HG03095 (cell line): ENCODE measurements around the gene RAB11FIP4.

Experiments
- ATAC-seq: cut with Tn5 transposase; IDR thresholded peaks from one replicate; pipeline ENCODE4 v1.9.1; 2021; ENCODE audit warnings: moderate library complexity; ENCODE audit not compliant: unreplicated experiment

The RAB11FIP4 gene

DNA sequence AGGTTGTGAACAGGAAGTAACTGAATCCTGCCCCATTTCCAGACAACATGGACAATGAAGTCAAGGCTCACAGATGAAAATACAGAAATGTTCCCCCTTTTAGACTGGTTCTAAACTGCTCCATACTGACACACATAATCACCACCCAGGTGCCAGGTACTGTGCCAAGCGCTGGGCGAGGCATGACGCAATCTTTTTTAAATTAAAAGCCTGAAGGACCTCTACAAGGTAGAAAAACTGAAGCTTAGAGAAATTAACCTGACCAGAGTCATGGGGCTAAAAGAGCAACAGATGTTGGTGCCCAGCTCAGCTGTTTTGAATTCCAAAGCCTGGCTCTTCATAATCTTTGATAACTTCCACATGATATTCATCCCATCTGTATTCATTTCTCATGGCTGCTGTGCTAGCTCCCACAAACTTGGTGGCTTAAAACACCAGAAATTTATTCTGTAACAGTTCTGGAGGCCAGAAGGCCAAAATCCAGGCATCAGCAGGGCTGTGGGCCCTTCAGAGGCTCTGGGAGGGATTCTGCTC is 4.9 kb upstream of the RAB11FIP4 start:
- ATAC-seq: no peak

DNA sequence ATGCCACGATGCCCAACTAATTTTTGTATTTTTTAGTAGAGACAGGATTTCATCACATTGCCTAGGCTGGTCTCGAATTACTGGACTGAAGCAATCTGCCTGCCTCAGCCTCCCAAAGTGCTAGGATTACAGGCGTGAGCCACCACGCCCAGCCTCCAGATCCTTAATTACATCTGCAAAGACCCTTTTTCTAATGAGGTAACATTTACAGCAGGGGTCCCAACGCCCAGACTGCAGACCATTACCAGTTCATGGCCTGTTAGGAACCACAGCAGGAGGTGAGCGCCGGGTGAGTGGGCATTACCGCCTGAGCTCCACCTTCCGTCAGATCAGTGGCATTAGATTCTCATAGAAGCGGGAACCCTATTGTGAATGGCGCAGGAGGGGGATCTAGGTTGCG is 4.0 kb upstream of the RAB11FIP4 start:
- ATAC-seq: no peak

- no peak for ATAC-seq
These were observed 3.1 kb upstream of the RAB11FIP4 start for GRCh38 chr17:31388351-31388750.

GRCh38 chr17:31388770-31389656 is 2.5 kb upstream of the RAB11FIP4 start:
- no peak for ATAC-seq

DNA sequence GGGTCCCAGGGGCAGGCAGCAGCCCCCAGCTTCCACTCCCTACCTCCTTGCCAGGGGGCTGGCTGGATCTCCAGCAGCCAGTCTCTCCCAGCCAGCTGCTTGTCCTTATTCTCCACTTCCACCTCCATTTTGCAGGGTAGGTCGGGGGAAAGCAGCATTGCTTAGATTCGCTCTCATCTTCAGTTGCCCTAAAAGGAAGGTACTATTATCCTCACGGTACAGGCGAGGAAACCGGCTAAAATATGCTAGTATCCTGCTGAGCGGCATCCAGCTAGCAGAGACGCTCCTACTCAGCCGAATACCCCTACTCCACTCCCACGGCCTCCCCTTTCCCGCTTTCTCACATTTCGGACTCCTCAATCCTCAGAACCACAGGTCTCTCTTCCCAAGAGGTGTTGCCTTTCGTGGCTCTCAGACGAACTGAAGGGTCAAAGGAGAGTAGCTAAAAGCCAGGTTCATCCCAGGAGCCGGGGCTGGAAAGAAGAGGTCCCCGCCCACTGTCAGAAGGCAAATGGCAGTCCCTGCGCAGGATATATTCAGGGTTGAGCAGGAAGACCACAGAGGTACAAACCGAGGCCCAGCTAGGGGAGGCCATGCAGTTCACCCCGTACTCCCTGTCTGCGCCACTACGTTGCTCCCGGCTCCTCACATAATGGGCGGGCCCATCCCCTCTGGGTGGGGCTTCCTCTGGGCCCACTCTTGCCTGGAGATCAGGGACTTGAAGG is 1.7 kb upstream of the RAB11FIP4 start:
- no peak for ATAC-seq

- ATAC-seq: no peak
These were observed 1.1 kb upstream of the RAB11FIP4 start for GRCh38 chr17:31390426-31390747.

DNA sequence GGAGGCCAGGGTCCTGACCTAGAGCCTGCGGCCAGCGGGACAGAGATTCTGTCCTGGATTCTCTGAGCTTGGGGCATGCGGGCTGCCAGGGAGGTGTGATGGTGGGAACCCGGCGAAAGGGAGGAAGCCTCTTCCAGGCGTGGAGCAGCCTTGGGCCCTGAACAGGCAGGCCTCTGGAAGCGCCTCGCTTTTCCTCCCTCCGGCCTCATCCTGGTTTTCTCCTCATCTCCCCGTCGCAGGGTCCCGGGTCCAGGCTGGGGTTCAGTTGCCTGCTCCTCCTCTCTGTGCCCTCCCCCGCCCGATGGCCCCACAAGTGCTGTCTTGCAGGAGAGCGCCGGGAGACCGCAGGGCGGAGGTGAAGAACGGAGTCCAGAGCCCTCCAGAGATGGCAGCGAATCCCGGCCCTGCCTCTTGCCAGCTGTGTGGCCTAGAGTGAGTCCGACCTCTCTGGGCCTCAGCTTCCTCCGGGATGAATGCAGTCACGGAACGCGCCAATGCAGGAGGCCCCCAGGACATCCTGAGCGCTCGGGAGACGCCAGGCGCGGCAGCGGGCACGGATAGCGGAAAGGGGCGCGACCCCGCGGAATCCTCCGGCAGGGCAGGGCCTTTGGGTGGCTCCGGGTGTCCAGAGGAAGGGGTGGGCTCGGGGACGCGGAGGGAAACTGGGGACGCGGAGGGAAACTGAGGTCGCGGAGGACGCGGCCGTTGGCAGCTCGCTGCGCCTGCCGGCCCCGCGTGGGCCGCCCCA is 553 bp upstream of the RAB11FIP4 start:
- no peak for ATAC-seq

DNA sequence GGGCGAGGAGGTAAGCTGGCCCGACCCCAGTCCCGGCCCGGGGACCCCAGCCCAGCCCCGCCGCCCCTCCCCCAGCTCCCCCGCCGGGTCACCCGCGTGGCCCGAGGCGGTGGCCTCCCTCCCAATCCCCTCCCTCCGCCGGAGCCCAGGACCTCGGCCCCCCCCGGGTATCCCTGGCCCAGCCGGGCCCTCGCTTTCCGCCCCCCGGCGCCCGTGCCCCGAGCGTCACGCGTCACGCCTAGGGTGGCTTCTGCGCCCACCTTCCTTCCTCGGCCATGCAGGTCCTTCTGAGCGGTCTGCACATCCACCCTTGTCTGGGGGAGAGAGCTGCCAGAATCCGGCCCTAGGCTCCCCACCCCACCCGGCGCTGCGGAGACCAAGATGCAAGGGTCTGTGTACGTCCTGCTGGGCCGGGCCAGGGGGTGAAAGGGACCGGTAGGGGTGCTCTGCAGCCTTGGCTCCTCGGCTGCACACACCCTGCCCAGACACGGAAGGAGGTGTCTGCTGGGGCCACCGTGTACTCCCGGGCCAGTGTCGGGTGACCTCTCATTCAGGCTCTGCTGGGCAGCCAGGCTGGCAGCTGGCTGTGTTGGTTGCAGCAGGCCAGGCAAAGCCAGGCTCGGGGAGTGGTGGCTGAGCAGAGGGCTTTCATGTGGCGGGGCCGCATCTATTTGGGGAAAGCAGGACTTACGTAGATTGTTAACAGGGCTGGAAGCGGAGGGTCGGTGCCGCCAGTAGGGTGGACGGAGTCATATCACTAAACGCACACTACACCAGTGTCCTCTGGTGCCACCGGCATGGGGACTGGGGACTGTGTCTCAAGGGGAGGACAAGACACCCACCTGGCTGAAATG is 754 bp downstream of the RAB11FIP4 start:
- no peak for ATAC-seq

GRCh38 chr17:31392856-31393748 is 1.6 kb downstream of the RAB11FIP4 start:
- ATAC-seq: no peak

GRCh38 chr17:31393749-31394146 is 2.3 kb downstream of the RAB11FIP4 start:
- no peak for ATAC-seq

DNA sequence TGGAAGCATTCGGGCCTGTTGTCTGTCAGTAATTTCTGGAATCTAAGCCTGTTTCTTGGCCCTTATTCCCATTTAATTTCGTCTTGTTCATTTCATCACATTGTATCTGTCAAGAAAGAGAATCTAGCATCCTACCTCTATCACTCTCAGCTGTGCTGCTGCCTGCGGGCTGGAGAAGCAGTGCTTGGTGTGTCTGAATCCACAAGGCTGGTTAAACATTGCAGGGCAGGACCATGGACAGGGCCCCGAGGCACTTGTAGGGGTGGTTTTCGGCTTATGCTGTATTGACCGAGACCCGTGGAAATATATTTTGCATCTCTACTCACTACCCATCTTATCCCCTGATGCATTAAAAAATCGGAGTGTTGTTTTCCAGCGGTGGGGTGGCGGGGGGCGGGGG is 3.1 kb downstream of the RAB11FIP4 start:
- ATAC-seq: no peak

DNA sequence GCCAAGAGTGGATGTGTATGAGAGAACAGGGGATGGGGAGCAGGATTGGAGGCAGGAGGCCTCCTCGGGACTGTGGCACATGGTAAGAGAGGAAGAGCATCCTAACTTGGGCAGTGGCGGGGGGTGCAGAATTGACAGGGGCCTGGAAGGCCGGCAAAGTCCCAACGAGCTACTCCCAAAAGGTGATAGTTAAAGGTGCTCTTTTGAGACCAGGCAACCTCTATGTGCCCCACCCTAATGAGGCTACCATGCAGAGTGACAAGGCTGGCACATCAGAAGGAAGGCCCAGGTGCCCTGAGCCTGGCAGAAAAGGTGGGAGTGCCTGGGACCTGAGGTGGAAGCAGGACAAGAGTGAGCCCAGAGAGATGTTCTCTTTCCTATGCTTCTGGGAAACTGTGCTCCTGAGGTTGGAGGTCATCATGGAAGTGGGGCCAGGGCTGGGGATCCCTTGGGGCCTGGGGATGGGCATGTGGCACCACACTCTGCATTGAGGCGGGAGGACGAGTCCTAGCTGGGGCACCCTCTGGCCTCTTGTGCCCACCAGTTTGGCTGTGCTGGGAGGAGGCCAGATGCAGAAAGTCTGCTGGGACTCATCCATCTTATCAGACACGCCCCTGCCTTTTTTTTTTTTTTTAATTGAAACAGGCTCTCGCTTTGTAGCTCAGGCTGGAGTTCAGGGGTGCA is 5.9 kb downstream of the RAB11FIP4 start:
- no peak for ATAC-seq

GRCh38 chr17:31398381-31399311 is 7.2 kb downstream of the RAB11FIP4 start:
- ATAC-seq: no peak

DNA sequence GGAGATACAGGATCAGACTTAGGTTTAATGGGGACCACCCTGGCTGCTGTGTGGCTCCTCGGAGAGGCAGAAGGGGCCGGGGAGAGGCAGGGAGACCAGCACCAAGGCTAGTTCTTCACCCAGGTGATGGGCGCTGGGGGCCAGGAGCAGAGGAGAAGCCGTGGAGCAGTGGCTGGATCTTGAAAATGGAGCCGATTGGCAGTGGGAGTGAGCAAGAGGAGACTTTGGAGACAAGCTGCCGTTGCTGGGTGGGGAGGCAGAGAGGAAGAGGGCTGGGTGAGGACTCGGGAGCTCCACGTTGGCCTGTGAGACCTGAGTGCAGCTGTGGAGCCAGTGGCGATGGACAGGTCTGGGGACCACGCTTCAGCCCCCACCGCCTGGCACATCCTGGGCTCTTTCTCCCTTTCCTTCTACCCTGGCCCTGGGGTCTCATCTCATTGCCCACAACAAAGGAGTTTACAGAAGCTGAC is 9.0 kb downstream of the RAB11FIP4 start:
- ATAC-seq: no peak

GRCh38 chr17:31401456-31402254 is 10.2 kb downstream of the RAB11FIP4 start:
- ATAC-seq: no peak

- no peak for ATAC-seq
These were observed 12.8 kb downstream of the RAB11FIP4 start for GRCh38 chr17:31404028-31404949.
